OCI-LY3 (cell line): ENCODE results near the gene TPBGL.

ENCODE experiments used
- H2AFZ ChIP-seq: fragments of 200-600, 300-600 bp; shearing (Covaris generic); 2 replicates; pipeline ENCODE4 v1.6.0; 2014; ENCODE audit warnings: antibody characterized with exemption, low read depth, low read length
- H3K27ac ChIP-seq: fragments of 200-600, 300-600 bp; sonication (generic); 2 replicates; pipeline ENCODE4 v1.5.1; 2014; ENCODE audit warnings: mild to moderate bottlenecking, low read length, moderate library complexity, mixed read lengths
- H3K27me3 ChIP-seq: fragments of 200-600, 300-600 bp; sonication (generic); 2 replicates; pipeline ENCODE4 v1.6.1; 2014; ENCODE audit warnings: low read depth, low read length, mixed read lengths
- H3K36me3 ChIP-seq: fragments of 200-600, 300-600 bp; sonication (generic); replicated peaks from 2 replicates; pipeline ENCODE3; 2014; ENCODE audit warnings: low read depth, low read length, mixed read lengths
- H3K4me1 ChIP-seq: fragments of 300-600, 200-600 bp; sonication (generic); 2 replicates; pipeline ENCODE4 v1.6.1; 2014; ENCODE audit warnings: low read length, mixed read lengths
- H3K4me2 ChIP-seq: fragments of 200-600, 300-600 bp; sonication (generic); 2 replicates; pipeline ENCODE4 v1.6.1; 2014; ENCODE audit warnings: low read length, mixed read lengths
- H3K4me3 ChIP-seq: fragments of 300-600, 200-600 bp; sonication (generic); 2 replicates; pipeline ENCODE4 v1.5.1; 2014; ENCODE audit warnings: antibody characterized with exemption, mild to moderate bottlenecking, low read length, moderate library complexity
- H3K79me2 ChIP-seq: fragments of 300-600, 200-600 bp; shearing (Covaris generic); 2 replicates; pipeline ENCODE4 v1.6.1; 2014; ENCODE audit warnings: mild to moderate bottlenecking, low read length, mixed read lengths
- H3K9ac ChIP-seq: fragments of 300-600, 200-600 bp; shearing (Covaris generic); 2 replicates; pipeline ENCODE4 v1.6.0; 2014; ENCODE audit warnings: mild to moderate bottlenecking, low read length, moderate library complexity
- H3K9me3 ChIP-seq: fragments of 200-600, 300-600 bp; shearing (Covaris generic); 2 replicates; pipeline ENCODE4 v1.6.1; 2014; ENCODE audit warnings: low read length, mixed read lengths; ENCODE audit not compliant: insufficient read depth
- H4K20me1 ChIP-seq: fragments of 200-600, 300-600 bp; sonication (generic); 2 replicates; pipeline ENCODE4 v1.6.1; 2016; ENCODE audit warnings: low read length, mixed read lengths; ENCODE audit not compliant: insufficient read depth
- EZH2phosphoT487 ChIP-seq: fragments of 200-600 bp; shearing (Covaris generic); IDR thresholded peaks from 2 replicates; pipeline ENCODE4 v1.6.1; 2018; ENCODE audit warnings: antibody characterized with exemption, mixed run types, low read depth
- TF ChIP-seq, protein P1 (sequence below): fragments of 200-600, 300-600 bp; sonication (generic); IDR thresholded peaks from 2 replicates; pipeline ENCODE4 v1.5.1; 2014; ENCODE audit warnings: antibody characterized with exemption, low read length, low read depth

TPBGL gene

DNA sequence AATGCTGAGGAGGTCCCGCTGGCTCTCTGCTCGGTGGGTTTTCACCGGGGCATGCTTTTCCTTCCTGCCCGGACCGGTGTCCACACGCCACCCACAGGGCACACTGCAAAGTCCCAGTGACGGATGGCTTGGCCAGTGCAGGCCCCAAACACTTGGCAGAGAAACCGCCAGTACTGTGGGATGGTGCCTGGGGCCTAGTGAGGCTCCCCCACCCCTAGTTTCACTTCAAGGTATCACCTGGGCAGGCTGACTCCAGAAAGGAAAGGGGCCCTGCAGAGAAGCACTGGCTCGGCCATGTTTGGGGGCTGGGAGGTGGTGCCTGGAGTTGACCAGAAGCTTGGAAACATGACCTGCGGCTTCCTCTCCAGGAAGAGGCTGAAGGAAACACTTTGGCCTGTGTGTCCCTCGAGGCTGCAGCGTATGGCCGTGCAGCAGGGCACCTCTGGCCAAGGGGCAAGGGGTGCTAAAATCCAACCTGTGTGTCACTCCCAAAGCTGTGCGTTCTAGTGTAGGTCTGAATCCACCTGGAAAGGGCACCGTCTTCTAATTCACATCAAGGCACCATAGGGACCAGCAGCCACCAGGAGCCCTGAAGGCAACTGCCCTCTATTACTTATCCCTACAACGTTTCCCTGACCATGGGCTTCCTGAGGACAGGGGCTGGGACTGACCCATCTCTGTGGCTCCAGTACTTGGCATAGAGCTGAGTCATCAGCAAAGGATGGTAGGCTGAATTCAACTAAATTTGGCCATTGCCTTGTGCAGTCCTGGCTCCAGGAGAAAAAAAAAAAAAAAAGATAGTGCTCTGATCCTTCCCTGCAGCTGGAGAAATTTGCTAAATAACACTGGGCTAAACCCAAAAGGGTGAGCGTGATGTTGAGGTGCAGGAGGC is 22.6 kb downstream of the TPBGL start:
- Histone ChIP-seq H3K4me3 (no peak overlapping the region), H4K20me1 (no peaks in the 10 kb centered on the region), H3K27ac (no peak overlapping the region), H3K9me3 (no peaks in the 10 kb centered on the region), H3K27me3 (no peaks in the 10 kb centered on the region), H3K9ac (no peak overlapping the region), H3K79me2 (no peaks in the 10 kb centered on the region), H3K36me3 (no peaks in the 10 kb centered on the region), H3K4me1 (peaks cover 10% of the 10 kb centered on the region), H2AFZ (no peak overlapping the region), H3K4me2 (no peak overlapping the region)
- TF ChIP-seq EZH2phosphoT487 = no peak
- TF ChIP-seq, protein P1, sequence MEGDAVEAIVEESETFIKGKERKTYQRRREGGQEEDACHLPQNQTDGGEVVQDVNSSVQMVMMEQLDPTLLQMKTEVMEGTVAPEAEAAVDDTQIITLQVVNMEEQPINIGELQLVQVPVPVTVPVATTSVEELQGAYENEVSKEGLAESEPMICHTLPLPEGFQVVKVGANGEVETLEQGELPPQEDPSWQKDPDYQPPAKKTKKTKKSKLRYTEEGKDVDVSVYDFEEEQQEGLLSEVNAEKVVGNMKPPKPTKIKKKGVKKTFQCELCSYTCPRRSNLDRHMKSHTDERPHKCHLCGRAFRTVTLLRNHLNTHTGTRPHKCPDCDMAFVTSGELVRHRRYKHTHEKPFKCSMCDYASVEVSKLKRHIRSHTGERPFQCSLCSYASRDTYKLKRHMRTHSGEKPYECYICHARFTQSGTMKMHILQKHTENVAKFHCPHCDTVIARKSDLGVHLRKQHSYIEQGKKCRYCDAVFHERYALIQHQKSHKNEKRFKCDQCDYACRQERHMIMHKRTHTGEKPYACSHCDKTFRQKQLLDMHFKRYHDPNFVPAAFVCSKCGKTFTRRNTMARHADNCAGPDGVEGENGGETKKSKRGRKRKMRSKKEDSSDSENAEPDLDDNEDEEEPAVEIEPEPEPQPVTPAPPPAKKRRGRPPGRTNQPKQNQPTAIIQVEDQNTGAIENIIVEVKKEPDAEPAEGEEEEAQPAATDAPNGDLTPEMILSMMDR = no peak

DNA sequence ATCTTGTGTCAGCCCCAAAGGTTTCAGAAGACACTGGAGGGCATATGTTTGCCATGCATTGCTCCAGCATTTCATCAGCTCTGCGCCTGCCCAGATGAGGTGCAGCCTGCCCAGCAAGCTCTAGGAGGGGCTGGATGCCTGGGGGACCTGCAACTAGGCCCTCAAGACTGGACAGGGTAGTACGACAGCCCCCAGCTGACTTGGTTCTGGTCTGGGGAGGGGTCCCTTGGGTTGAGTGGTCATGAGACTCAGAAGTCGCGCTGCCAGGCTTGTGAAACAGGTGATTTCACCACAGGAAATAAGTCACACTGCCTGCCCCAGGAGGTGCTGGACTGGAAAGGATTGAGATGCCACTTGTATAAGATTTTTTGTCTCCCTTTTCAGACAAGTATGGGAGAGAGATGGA is 23.4 kb downstream of the TPBGL start:
- TF ChIP-seq EZH2phosphoT487 = no peak
- TF ChIP-seq, protein P1 = no peak
- Histone ChIP-seq H3K36me3 (no peaks in the 10 kb centered on the region), H3K27me3 (0 out of 2 replicates have a peak, but pooled peaks cover 2% of the 10 kb centered on the region), H3K4me2 (no peak overlapping the region), H3K9ac (no peak overlapping the region), H3K27ac (no peak overlapping the region), H4K20me1 (no peaks in the 10 kb centered on the region), H3K4me1 (peaks cover 10% of the 10 kb centered on the region), H3K79me2 (no peaks in the 10 kb centered on the region), H2AFZ (no peak overlapping the region), H3K4me3 (no peak overlapping the region), H3K9me3 (no peaks in the 10 kb centered on the region)

DNA sequence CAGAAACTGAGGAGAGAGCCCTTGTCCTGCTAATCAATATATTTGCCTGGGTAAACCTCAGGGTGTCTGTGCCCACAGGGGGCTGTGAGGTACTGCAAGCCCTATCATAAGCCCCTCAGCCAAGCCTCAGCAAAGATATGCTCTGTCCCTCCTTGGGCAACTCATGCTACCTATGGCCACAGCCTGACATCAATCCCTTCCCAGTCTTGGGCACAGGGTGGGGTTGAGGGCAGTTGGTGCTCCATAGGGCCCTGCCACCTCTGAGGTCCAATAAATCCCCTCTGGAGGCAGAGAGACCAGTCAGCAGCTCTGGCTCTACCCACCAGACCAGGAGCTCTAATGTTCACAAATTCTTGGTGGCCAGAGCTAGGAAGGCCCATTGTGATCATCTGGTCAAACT is 23.8 kb downstream of the TPBGL start:
- no peak overlapping the region for H3K27ac ChIP-seq
- no peak overlapping the region for H3K4me3 ChIP-seq
- H3K9me3 ChIP-seq = no peaks in the 10 kb centered on the region
- H3K4me1 ChIP-seq = peaks cover 10% of the 10 kb centered on the region
- no peaks in the 10 kb centered on the region for H3K79me2 ChIP-seq
- no peak overlapping the region for H2AFZ ChIP-seq
- H3K4me2 ChIP-seq = no peak overlapping the region
- H3K36me3 ChIP-seq = no peaks in the 10 kb centered on the region
- TF ChIP-seq, protein P1 = no peak
- no peak for TF ChIP-seq EZH2phosphoT487
- no peaks in the 10 kb centered on the region for H4K20me1 ChIP-seq
- 0 out of 2 replicates have a peak, but pooled peaks cover 4% of the 10 kb centered on the region for H3K27me3 ChIP-seq
- no peak overlapping the region for H3K9ac ChIP-seq

DNA sequence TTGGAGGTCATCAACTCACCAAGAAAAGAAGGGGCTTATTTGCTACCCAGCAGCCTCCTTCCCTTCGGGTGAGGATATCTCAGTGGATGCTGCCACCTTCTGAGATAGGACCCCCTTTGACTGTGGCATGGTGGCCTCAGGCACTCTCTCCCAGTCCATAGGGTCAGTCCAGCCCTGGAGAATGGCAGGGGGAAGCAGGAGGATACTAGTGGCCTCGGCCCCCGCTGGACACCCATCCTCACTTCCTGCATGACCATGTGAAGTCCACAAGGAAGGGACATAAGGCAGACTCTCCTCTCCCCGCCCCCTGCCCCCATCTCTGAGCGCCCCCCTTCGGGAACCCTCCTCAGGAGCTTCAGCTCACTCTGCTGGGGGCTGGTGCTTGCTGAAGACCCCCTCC is 24.4 kb downstream of the TPBGL start:
- Histone ChIP-seq H3K36me3 (no peaks in the 10 kb centered on the region), H3K4me2 (no peak overlapping the region), H2AFZ (no peak overlapping the region), H3K79me2 (no peaks in the 10 kb centered on the region), H3K4me3 (no peak overlapping the region), H3K27me3 (0 out of 2 replicates have a peak, but pooled peaks cover 11% of the 10 kb centered on the region), H3K27ac (no peak overlapping the region), H3K9ac (no peak overlapping the region), H4K20me1 (no peaks in the 10 kb centered on the region), H3K9me3 (no peaks in the 10 kb centered on the region), H3K4me1 (peaks cover 10% of the 10 kb centered on the region)
- TF ChIP-seq, protein P1 = no peak
- no peak for TF ChIP-seq EZH2phosphoT487
